G401 (cell line): Measurements from ENCODE around the gene BDH1. TPM values are rescaled to one million over a fixed set of nuclear protein-coding genes. Genes with fewer than 3 reads are reported as not detected.

Source experiments
- DNase-seq: peaks from one replicate; pipeline ENCODE4 v3.0.0-alpha.2; 2015; ENCODE audit warnings: low spot score
- in situ Hi-C: cut with HindIII; loops from 2 replicates; pipeline ENCODE4 v1.10.0; 2016; ENCODE audit warnings: low sequenced_read_pairs, mixed read lengths
- total RNA-seq: library from RNA; depleted of rRNA; stranded (reverse); fragments of >200 nt; shearing (Covaris generic); gene quantifications from 2 replicates; pipeline ENCODE4 v1.2.3, GENCODE V29; 2014

The BDH1 gene
- total RNA-seq, 1 experiment from 2014 or later, result not detected

DNA sequence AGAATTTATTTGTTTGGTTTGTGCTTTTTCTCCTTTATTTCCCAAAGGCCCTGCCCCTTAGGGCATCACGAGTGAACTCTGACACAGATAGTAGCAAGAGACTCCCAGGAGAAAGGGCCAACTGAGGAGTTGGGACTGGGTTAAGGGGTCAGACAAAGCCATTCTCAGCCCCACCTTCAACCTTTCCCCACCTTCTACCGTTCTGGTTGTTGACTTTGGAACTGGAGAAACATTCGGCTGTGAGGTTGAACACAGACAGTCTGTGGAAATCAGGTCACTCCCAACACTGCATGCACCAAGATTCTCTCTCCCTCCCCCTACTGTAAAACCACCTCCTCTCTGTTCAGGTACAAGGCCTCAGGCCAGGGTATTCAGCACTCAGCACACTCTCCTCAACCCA lies 3.9 kb upstream of the BDH1 start:
- DNase-seq, result no peak
- in situ Hi-C loops, result no loop called here

DNA sequence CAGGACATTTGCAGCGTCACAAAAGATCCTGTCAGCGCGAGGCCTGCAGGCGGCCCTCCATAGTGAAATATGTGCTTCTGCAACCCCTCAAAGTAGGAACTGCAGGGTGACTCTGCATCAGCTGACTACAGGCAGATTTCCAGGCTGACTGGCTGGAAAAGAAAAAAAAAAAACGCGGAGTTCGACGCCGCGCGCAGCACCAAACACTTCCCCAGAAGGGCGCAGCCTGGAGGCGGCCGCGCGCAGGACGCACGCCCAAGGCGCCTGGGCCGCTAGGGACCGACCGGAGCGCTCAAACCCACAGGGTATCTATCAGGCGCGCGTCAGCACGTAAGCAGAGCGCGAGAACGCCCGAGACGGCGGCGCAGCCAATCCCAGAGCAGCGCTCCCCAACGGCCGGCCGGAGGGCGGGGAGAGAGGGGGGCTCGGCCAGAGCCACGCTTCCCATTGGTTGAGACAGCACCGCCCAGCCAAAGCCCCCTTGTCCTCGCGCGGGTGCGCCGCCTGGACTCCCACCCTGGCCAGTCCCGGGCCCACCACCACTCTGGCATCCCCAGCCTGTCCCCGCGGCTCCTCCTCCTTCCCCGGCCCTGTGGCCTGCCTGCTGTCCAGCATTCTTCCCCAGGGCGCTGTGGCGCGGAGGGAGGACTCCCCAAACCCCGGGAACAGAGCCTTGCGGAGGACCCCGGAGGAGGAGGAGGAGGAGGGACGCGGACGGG lies 1.0 kb downstream of the BDH1 start:
- in situ Hi-C loops, result no loop called here
- peak; percentile 95 for DNase-seq

DNA sequence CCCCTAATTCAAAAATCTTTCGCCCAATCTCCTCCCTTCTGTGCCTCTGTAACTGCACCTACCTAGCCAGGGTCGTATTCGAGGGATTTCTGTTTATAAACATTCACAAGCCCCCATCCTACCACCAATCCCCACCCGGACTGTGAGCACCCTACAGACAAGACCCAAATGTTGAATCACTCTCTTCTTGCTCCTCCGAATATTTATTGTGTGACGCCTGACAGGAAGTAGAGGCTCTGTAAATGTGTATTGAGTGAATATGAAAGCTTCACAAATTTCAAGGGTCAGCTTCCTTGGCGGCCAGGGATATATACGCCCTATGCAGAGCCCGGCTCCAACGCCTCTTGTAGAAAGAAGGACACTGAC lies 1.6 kb downstream of the BDH1 start:
- DNase-seq, result no peak
- in situ Hi-C loops, result no loop called here

DNA sequence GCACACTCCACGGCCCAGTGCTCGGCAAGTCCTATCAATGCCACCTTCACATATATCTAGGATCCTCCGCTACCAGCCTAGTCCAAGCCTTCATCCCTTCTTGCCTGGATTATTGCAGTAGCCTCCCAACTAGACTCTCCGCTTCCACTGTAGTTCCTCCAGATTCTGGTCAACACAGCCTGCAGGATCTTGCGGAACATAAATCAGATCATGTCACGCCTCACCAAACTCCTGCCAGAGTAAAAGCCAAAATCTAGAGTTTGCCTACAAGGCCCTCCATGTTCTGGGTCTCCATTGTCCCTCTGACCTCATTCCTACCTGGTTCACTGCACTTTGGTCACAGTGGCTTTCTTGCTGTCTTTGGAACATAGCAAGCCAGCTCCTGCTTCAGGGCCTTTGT lies 3.6 kb downstream of the BDH1 start:
- DNase-seq, result no peak
- in situ Hi-C loops, result no loop called here

DNA sequence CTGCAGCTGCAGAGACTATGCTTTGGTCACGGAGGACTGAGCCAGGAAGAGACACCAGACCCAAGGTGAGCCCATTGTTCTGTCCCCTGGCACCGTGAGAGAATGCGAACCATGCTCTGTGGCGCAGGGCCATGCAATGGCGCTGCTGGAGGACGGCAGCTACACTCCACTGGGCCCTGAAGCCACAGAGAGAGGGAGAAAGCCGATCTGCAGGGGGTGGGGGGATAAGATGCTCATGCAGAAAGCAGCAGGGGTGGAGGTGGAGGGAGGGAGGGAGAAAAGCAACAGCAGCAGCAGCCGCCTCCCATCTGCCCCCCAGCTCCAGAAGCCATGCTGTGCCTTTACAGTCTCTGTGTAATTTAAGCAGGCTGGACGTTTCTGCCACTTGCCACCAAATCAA lies 5.3 kb downstream of the BDH1 start:
- in situ Hi-C loops, result no loop called here
- peak; percentile 23 for DNase-seq

DNA sequence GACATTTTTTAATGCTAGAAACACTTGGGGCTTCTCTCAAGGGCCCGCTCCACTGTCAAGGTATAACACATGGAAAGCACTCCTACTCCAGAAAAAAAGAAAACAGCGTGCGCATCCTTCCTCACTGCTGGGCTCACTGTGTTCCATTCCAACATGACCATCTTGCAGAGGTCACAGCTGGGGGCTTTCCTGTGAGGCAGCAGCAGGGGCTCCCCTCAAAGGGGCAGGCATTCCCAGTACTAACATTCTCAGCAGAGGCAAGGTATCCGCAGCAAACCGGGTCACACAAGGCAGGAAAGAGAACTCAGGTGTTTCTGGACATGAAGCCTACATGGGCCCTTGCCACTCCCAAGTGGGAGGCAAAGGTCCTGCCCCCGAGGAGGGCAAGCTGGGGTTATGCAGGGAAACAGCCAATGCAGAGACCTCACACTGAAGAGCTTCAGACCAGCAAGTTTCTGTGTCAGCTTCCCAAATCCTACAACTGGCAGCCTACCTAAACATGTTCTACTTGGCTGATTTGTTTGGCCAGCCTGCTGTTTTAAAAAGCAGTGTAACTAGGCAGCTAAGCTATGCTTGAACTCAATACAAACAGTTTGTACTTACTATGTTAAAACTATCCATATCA lies 6.4 kb downstream of the BDH1 start:
- peak; percentile 60 for DNase-seq
- in situ Hi-C loops, result no loop called here

DNA sequence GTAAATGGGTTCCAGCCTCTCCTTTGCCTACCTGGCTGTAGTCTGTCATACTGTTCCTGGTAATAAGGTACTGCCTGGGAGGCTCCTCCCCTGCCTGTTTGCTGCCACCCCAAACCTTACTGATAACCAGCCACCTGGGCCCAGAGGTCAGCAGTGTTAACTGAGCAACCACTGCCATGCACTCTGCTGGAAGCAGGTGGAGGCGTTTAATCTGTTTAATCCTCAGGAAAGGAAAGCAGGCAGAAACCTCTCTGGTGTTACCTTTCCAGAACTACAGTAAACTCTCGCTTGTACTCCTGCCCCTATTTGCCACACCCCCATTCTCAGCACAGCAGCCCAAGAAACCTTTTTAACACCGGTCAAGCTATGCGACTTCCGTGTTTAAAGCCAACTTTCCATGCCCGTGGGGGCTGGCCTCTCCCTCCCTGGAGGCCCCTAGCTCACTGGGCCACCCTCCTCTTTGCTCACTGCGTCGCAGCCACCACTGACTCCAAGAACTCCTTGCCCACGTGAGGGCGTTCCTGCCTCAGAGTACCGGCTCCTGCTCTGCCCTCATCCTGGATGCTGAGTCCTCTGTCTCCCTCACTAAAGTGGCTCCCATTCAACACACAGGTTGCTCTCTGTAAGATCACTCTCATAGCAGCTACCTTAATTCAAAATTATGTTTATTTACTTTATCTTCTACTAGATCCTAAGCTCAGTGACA lies 8.3 kb downstream of the BDH1 start:
- DNase-seq, result peak; percentile 79
- in situ Hi-C loops, result no loop called here

DNA sequence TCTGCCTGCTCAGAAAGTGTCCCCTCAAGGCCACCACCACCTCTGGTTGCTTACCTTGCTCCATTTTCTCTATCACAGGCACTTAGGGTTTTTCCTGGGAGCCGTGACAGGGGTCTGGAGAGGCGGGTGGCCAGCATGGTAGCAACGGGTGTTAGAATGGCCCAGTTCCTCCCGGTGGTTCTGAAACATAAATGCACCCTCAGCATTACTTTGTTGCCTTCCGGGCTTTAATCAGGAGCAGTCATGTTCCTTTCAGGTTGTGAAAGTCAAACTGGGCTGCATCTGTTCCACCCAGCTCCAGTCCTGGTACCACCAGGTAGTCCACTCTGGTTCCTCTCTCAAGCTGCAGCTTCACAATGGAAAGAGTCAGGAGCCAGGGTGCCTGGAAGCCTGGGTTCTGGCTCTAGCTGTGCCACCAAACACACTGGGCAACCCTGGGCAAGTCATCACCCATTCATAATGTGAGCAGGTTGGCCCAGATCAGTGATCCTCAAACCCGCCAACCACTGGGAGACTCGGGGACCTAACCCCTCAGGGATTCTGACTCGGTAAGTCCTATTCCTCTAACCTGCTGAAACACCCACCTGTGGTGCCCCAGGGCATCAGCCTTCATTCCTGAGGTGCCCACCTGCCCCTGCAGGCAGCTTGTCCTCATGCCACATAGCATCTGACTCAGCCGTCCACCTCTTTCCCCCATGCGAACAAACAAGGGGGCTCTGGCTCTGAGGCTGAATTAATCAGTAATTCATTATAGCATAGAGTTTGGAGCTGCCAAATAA lies 9.3 kb downstream of the BDH1 start:
- in situ Hi-C loops, result no loop called here
- DNase-seq, result no peak

DNA sequence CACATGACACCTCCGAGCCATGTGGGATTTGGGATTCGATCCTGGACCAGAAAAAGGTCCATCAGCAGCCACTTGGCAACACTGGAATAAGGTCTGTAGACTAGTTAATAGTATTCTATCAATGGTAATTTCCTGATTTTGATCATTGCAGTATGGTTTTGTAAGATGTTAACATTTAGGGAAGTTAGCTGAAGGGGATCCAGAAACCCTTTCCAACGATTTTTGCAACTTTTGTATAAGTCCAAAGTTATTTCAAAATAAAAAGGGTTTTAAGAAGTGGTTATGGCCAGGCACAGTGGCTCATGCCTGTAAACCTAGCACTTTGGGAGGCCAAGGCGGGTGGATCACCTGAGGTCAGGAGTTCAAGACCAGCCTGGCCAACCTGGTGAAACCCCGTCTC lies 10.2 kb downstream of the BDH1 start:
- DNase-seq, result no peak
- in situ Hi-C loops, result no loop called here

DNA sequence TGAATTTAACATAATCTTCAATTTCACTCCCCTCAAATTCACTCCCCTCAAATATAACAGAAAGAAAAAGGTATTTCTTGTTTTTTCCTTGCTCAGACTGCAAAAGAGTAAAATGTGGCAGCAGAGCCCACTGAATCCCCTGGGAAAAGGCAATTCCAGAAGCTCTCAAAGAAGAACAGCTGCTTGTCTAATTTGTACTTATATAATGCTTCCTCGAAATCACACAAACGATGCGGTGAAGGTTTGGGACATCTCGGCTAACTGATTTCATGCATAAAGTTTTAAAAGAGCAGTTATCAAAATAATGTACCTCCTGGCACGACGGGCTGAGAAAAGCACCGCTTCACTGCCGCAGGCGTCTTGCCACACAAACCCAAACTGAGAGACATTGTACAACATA lies 10.7 kb downstream of the BDH1 start:
- no peak for DNase-seq
- in situ Hi-C loops, result no loop called here

DNA sequence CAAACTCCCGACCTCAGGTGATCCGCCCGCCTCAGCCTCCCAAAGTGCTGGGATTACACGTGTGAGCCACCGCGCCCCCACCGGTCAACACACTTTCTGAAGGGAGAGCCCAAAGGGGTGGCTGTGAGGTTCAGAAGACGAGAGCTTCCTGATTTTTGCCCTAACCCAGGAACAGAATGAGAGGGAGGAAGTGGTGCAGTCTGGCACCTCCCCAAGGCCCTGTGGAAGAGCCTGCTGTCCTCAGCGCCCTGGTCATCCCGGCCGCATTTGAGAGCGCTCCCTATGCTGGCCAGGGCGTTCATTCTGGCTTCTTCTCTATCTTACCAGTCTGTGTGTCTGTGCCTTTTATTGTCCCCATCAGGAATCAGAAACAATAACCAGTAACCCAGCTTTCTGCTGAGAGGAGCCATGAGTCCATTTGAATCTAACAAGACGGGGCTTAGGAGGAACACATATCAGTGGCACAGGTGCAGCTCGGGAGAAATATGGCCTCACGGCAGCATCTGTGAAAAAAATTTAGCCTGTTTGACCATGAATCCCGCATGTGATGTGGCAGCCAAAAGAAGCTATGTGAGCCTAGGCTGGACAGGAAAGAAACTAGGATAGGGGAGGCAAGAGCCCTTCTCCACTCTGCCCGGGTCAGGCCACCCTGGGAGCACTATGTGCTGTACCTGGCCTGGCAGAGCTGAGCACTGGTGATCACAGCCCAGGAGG lies 12.9 kb downstream of the BDH1 start:
- in situ Hi-C loops, result no loop called here
- DNase-seq, result peak; percentile 75

DNA sequence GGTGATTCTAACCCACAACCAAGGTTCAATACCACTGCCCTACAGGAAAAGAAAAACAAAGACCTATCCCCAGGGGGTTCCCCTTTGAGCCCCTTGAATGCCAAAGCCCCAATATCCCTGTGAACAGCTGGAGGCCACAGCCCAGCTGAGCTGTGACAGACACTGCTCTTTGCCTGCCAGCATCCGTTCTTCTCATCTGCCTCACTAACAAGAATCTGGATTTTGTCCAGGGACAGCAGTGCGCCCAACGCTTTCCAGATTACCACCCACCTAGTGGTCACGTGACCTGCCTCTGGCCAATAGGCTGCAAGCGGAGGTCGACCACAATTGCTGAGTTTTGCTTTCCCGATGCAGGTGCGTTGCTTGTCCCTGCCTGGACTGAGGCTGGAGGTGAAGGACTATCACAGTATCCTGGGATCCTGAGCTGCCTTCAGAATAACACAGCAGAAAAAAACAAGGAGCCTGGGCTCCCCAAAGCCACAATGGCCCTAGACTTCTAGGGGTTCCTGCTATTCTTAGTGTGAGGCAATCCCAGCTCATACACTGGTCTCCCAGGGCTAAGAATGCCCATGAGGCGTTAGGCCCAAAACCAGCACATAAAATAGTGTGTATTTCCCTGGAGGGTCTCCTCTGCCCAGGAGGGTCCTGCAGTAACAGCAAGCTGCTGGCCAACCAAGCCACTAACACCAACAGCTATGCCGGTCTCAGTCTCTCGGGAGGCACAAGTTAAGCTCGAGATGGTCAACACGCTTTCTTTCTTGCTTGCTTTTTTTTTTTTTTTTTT lies 13.8 kb downstream of the BDH1 start:
- peak; percentile 78 for DNase-seq
- in situ Hi-C loops, result no loop called here

DNA sequence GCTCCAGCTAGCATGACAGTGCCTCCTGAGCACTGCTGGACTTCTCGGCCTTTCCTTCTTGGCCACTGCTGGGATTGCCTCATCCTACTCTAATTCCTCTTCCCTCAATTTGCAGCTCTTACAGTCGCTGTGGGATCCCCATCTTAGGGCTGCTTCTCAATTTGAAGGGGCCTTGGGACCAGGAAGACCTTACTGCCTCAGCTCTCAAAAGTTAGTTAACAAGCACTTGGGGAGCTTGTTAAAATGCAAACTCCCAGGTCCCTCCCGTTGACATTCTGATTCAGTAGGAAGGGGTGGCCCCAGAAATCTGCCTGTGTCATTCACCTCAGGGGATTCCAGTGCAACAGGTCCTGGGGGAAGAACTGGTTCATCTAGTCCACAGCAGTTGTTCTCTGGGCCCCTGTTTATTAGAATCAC lies 14.8 kb downstream of the BDH1 start:
- DNase-seq, result no peak
- in situ Hi-C loops, result no loop called here

DNA sequence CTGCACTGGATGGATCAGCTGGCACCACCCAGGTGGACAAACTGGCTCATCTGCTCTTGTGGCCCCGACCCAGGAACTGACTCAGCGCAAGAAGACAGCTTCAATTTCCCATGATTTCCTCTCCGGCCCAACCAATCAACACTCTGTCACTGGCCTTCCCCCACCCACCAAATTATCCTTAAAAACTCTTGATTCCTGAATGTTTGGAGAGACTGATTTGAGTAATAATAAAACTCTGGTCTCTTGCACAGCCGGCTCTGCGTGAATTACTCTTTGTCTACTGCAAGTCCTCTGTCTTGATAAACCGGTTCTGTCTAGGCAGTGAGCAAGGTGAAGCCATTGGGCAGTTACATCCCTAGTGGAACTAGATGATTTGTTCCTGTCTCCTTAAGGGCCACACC lies 16.1 kb downstream of the BDH1 start:
- in situ Hi-C loops, result no loop called here
- no peak for DNase-seq

DNA sequence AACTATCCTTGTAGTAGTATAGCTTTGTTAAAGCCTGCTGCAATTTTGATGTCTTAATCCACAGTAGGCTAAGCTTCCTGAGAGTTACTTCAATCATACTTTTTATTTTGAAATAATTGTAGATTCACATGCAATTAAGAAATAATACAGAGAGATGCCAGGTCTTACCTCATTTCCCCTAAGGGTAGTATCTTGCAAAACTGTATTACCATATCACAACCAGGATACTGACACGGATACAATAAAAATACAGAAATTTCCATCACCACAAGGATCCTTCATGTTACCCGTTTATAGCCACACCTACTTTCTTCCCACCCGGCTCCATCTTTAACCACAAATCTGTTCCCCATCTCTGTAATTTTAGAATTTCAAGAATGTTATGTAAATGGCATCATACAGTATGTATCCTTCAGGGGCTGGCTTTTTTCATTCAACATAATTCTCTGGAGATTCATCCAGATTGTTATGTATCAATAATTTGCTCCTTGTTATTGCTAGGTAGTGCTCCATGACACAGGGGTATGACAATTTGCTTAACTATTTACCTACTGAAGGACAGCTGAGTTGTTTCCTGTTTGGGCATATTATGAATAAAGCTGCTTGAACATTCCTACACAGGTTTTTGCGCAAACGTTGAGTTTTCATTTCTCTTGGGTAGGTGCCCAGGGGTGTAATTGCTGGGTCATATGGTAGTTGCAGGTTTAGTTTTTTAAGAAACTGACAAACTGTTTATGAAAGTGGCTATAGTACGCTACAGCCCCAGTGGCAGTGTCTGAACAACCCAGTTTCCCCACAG lies 21.6 kb downstream of the BDH1 start:
- in situ Hi-C loops, result no loop called here

DNA sequence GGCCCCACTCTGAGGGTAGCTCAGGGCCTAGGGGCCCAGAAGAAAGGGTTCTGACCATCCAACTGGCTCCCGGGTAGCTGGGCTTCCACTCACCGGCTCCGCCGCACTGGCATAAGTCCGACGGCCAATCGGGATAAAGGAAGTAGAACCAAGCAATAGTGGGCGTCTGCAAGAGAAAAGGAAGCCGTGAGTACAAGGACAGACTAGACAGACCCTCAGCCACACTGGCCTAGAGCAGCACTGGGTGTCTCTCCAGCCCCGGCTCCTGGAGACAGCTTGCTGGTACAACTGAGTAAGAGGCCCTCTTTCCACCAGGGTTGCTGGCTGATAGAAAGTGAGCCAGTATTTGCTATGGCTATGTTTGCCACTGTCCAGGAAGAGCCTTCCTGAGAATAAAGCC lies 22.4 kb downstream of the BDH1 start:
- DNase-seq, result no peak
- in situ Hi-C loops, result no loop called here

More for the DNA sequence above, 21.6 kb downstream of the BDH1 start:
- DNase-seq, result no peak

DNA sequence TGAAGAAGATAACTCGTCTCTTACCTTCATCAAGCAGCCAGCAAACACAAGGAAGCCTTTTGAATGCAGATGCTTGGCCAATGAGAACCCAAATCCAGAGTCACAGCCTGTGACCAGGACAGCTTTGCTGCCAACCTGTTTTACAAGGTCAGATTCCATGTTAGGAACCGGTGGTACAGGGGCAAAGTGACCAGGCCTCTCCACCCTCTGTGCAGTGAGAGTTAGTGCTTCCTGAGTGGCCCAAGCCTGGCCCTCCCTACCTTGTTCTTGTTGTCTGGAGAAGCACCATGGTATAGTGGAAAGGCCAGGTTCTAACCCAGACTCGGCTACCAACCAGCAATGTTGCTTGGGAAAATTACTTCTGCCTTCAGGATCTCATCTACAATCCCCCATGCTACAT lies 23.4 kb downstream of the BDH1 start:
- DNase-seq, result no peak
- in situ Hi-C loops, result no loop called here

DNA sequence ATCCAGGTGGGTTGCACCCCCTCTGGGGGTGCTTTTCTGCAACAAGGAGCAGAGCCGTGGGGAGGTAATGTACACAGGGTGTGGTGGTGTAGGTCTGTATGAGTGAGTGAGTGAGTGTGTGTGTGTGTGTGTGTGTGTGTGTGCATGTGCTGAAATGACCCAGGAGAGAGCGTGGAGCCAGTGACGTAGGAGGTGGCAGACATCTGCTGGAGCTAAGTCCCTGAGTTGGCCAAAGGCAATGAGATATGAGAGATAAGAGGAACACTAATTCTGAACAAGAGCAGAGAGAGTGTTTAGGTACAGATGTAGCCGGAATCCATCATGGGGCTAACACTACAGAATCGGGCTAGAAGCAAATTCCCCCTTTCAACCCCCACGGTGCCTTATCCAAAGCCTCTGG lies 27.6 kb downstream of the BDH1 start:
- in situ Hi-C loops, result no loop called here
- DNase-seq, result no peak
